NT2/D1 (cell line): ENCODE data around the gene CDK2AP2.

Experiments
- SUZ12 ChIP-seq: IDR thresholded peaks from 2 replicates; pipeline ENCODE4 v1.6.1; 2011; ENCODE audit not compliant: insufficient read length, insufficient read depth; ENCODE audit errors: extremely low read depth
- YY1 ChIP-seq: IDR thresholded peaks from 2 replicates; pipeline ENCODE4 v1.6.1; 2011; ENCODE audit not compliant: insufficient read length, insufficient read depth

DNA sequence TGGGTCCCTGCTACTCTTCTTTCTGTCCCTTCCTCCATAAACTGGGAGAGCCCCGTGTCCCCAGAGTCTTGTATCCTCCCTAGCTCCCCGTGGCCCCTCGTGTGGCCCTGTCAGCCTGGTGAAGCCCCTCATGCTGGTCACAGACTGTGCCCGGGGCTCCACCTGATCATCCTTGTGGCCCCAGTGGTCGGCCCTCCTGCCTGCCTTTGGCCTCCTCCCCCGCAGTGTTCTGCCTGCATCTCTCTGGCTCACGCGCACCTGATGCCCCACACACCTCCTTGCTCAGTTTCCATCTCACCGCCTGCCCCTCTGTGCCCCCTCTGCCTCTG, 16.5 kb upstream of the CDK2AP2 start:
- TF ChIP-seq SUZ12 (no peak), YY1 (no peak)
